HCT116 (cell line): Measurements from ENCODE around the gene COBL.

Experiments
- EZH2 ChIP-seq: fragments of 200-600 bp; sonication (generic); IDR thresholded peaks from 2 replicates; pipeline ENCODE4 v1.6.1; 2017; ENCODE audit warnings: antibody characterized with exemption, mixed run types
- JUND ChIP-seq: IDR thresholded peaks from 2 replicates; pipeline ENCODE4 v1.6.1; 2012
- POLR2A ChIP-seq: IDR thresholded peaks from 2 replicates; pipeline ENCODE4 v1.7.0; 2011; ENCODE audit warnings: borderline replicate concordance; ENCODE audit not compliant: insufficient read depth, insufficient read length; ENCODE audit errors: extremely low read depth
- POLR2AphosphoS5 ChIP-seq: IDR thresholded peaks from 2 replicates; pipeline ENCODE4 v1.6.1; 2011; ENCODE audit warnings: mild to moderate bottlenecking, low read depth, low read length, moderate library complexity
- SP1 ChIP-seq: IDR thresholded peaks from 2 replicates; pipeline ENCODE4 v1.6.1; 2012; ENCODE audit warnings: low read depth
- TCF7L2 ChIP-seq: IDR thresholded peaks from 2 replicates; pipeline ENCODE4 v1.7.0; 2011; ENCODE audit warnings: borderline replicate concordance, inconsistent platforms; ENCODE audit not compliant: insufficient read depth, insufficient read length; ENCODE audit errors: extremely low read depth
- ZNF274 ChIP-seq: fragments of 200-500 bp; sonication (Bioruptor generic); IDR thresholded peaks from 2 replicates; pipeline ENCODE4 v1.6.1; 2014; ENCODE audit warnings: mild to moderate bottlenecking, low read depth, low read length, inconsistent platforms
- TF ChIP-seq, protein P1 (sequence below), 3 experiments: fragments of 200-600 bp in 1 of 3; sonication (generic) in 1 of 3; IDR thresholded peaks in 2 of 3; conservative IDR thresholded peaks in 1 of 3; 2 replicates each; pipeline ENCODE4 v1.5.1; 2012 to 2017; ENCODE audit warnings: low read depth in 2 of 3, low read length in 2 of 3, antibody characterized with exemption in 1 of 3, borderline replicate concordance in 1 of 3, control low read depth in 1 of 3, mild to moderate bottlenecking in 1 of 3, mixed read lengths in 1 of 3, mixed run types in 1 of 3, moderate library complexity in 1 of 3; ENCODE audit not compliant: insufficient read depth in 1 of 3
- TF ChIP-seq, protein P2 (sequence below): IDR thresholded peaks from 2 replicates; pipeline ENCODE4 v1.6.1; 2012

- TF ChIP-seq, protein P1, sequence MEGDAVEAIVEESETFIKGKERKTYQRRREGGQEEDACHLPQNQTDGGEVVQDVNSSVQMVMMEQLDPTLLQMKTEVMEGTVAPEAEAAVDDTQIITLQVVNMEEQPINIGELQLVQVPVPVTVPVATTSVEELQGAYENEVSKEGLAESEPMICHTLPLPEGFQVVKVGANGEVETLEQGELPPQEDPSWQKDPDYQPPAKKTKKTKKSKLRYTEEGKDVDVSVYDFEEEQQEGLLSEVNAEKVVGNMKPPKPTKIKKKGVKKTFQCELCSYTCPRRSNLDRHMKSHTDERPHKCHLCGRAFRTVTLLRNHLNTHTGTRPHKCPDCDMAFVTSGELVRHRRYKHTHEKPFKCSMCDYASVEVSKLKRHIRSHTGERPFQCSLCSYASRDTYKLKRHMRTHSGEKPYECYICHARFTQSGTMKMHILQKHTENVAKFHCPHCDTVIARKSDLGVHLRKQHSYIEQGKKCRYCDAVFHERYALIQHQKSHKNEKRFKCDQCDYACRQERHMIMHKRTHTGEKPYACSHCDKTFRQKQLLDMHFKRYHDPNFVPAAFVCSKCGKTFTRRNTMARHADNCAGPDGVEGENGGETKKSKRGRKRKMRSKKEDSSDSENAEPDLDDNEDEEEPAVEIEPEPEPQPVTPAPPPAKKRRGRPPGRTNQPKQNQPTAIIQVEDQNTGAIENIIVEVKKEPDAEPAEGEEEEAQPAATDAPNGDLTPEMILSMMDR (IDR thresholded peaks at IDR 0.05 in 2 of 3, conservative IDR thresholded peaks at IDR 0.05 in 1 of 3; ENCODE audit: borderline replicate concordance in 1 of 3, insufficient read depth in 1 of 3, low read depth in 2 of 3, low read length in 2 of 3), result no peak
- no peak for TF ChIP-seq ZNF274
- TF ChIP-seq POLR2AphosphoS5, result no peak
- TF ChIP-seq JUND, result no peak
- no peak for TF ChIP-seq SP1
- TF ChIP-seq POLR2A, result no peak
- no peak for TF ChIP-seq EZH2
- TF ChIP-seq, protein P2, sequence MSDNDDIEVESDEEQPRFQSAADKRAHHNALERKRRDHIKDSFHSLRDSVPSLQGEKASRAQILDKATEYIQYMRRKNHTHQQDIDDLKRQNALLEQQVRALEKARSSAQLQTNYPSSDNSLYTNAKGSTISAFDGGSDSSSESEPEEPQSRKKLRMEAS, result no peak
- TF ChIP-seq TCF7L2, result no peak
Measured at GRCh38 chr7:51297986-51298385, 18.6 kb downstream of the COBL start.
